NCI-H2171 treated with DMSO at 0.1 percent for 48 hours (cell line): ENCODE data around the gene FAM107A.
"Not testable (repeated sequence)": the region's sequence is repeated elsewhere in the genome, so short reads cannot be mapped to it uniquely, and the experiment has no call there.

Experiments used
- DNase-seq: peaks from one replicate; lab custom pipeline; 2025; lab: John Stamatoyannopoulos, UW

FAM107A gene

GRCh38 chr3:58535531-58536500 is 41.4 kb downstream of the FAM107A start:
- peak; percentile 36 for DNase-seq

- DNase-seq, result no peak
These were observed 42.3 kb downstream of the FAM107A start for GRCh38 chr3:58534592-58535494.

GRCh38 chr3:58532794-58533220 is 44.4 kb downstream of the FAM107A start:
- peak; percentile 13 for DNase-seq

GRCh38 chr3:58531956-58532355 is 45.2 kb downstream of the FAM107A start:
- DNase-seq, result no peak

GRCh38 chr3:58531555-58531954 is 45.6 kb downstream of the FAM107A start:
- no peak for DNase-seq

GRCh38 chr3:58530354-58530865 is 46.8 kb downstream of the FAM107A start:
- DNase-seq, result no peak

- DNase-seq, result no peak
These were observed 47.5 kb downstream of the FAM107A start for GRCh38 chr3:58529516-58530353.

- no peak for DNase-seq
These were observed 48.6 kb downstream of the FAM107A start for GRCh38 chr3:58528629-58529028.

GRCh38 chr3:58527440-58527839 is 49.8 kb downstream of the FAM107A start:
- not testable (repeated sequence) for DNase-seq

GRCh38 chr3:58526515-58526957 is 50.7 kb downstream of the FAM107A start:
- DNase-seq, result no peak

GRCh38 chr3:58524326-58524888 is 52.8 kb downstream of the FAM107A start:
- DNase-seq, result no peak

GRCh38 chr3:58522759-58523425 is 54.3 kb downstream of the FAM107A start:
- DNase-seq, result no peak

GRCh38 chr3:58521917-58522631 is 55.1 kb downstream of the FAM107A start:
- no peak for DNase-seq

GRCh38 chr3:58521336-58521670 is 55.9 kb downstream of the FAM107A start:
- DNase-seq, result no peak

GRCh38 chr3:58520403-58521335 is 56.5 kb downstream of the FAM107A start:
- DNase-seq, result no peak

GRCh38 chr3:58519668-58520402 is 57.4 kb downstream of the FAM107A start:
- no peak for DNase-seq

- DNase-seq, result peak; percentile 47
These were observed 58.9 kb downstream of the FAM107A start for GRCh38 chr3:58518291-58518789.

- DNase-seq, result peak; percentile 5
These were observed 62.8 kb downstream of the FAM107A start for GRCh38 chr3:58514405-58514804.
